ENCODE measurements around the gene MRPS34.

MRPS34 gene

DNA sequence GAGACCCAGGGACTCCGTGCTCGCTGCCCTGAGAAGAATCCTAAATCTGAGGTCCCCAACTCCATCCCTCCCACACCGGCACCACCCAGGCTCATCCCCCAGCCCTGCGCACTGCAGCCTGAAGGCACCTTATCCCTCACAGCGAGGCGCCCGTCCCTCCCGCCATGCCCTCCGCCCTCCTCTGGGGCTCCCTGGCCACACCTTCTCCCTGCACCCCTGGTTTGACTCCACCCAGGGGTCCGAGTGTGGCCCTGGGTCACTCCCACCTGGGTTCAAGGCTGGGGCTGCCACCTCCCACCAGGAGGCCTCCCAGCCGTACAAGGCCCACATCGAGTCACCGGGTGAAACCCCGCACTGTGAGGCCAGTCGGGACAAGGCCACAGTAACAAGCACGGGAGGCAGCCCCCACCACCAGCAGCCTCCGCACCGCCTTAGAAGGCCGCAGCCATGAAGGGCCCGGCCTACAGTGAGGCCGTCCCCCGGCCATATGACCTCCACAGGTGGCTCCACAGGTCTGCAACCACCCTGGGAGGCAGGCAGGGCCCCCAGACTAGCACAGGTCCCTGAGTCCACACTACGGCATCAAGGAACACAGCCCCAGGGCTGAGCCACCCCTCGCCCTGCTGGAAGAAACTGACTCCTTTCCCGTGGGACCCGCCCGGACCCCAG lies 45.4 kb upstream of the MRPS34 start:
- no peak for TF ChIP-seq CTCF (IDR thresholded peaks at IDR 0.05; ENCODE audit: low read depth, low read length)
- no peak overlapping the region for H3K4me3 ChIP-seq (ENCODE audit: low read depth, low read length)

DNA sequence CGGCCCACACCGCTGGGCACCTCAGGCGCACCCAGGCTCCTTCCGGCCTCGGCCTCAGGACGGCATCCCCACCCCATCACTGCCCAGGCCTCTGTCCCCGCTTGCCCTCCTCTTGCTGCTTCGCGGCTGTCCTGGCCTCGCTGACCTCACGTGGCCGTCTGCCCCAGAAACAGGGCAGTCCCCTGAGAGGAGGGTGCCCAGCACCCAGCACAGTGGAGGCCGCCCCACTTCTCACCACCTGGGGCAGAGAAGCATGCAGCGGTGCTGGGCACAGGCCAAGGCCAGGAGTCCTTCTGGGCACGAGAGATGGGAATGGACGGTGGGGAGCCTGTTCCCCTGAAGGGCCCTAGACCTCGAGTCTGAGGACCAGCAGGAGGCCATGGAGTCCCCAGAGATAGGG lies 44.8 kb upstream of the MRPS34 start:
- TF ChIP-seq CTCF (IDR thresholded peaks at IDR 0.05; ENCODE audit: low read depth, low read length): no peak
- H3K4me3 ChIP-seq (ENCODE audit: low read depth, low read length): no peak overlapping the region

- no peak overlapping the region for H3K4me3 ChIP-seq (ENCODE audit: low read depth, low read length)
- no peak for TF ChIP-seq CTCF (IDR thresholded peaks at IDR 0.05; ENCODE audit: low read depth, low read length)
Measured at GRCh38 chr16:1817276-1817589, 44.3 kb upstream of the MRPS34 start.

- no peak for TF ChIP-seq CTCF (IDR thresholded peaks at IDR 0.05; ENCODE audit: low read depth, low read length)
Measured at GRCh38 chr16:1816396-1817275, 43.7 kb upstream of the MRPS34 start.

GRCh38 chr16:1815461-1815860 lies 42.5 kb upstream of the MRPS34 start:
- H3K4me3 ChIP-seq (ENCODE audit: low read depth, low read length): no peak overlapping the region
- TF ChIP-seq CTCF (IDR thresholded peaks at IDR 0.05; ENCODE audit: low read depth, low read length): no peak

More at GRCh38 chr16:1816396-1817275, 43.7 kb upstream of the MRPS34 start:
- H3K4me3 ChIP-seq (ENCODE audit: low read depth, low read length): no peak overlapping the region

- no peak overlapping the region for H3K4me3 ChIP-seq (ENCODE audit: low read depth, low read length)
- peak; percentile 68 for TF ChIP-seq CTCF (IDR thresholded peaks at IDR 0.05; ENCODE audit: low read depth, low read length)
Measured at GRCh38 chr16:1812732-1813163, 39.8 kb upstream of the MRPS34 start.

GRCh38 chr16:1810536-1810935 lies 37.6 kb upstream of the MRPS34 start:
- no peak overlapping the region for H3K4me3 ChIP-seq (ENCODE audit: low read depth, low read length)
- TF ChIP-seq CTCF (IDR thresholded peaks at IDR 0.05; ENCODE audit: low read depth, low read length): no peak
